ENCODE results near the gene GBE1.

The GBE1 gene

GRCh38 chr3:81728766-81729544 lies 32.5 kb downstream of the GBE1 start:
- Histone ChIP-seq H3K27ac (ENCODE audit: low read length) (no peak overlapping the region), H3K4me2 (ENCODE audit: low read depth, low read length) (no peak overlapping the region), H3K4me3 (ENCODE audit: low read length) (no peak overlapping the region), H3K9me3 (replicated peaks; ENCODE audit: insufficient read depth, low read length) (no peaks in the 10 kb centered on the region), H3F3A (ENCODE audit: insufficient read depth, low read length) (no peaks in the 10 kb centered on the region), H3K4me1 (ENCODE audit: low read length) (no peaks in the 10 kb centered on the region), H3K9me2 (replicated peaks; ENCODE audit: insufficient read depth, low read length) (no peaks in the 10 kb centered on the region), H3K79me2 (ENCODE audit: low read length) (no peaks in the 10 kb centered on the region), H4K20me1 (ENCODE audit: insufficient read depth, low read length) (no peaks in the 10 kb centered on the region), H3K36me3 (replicated peaks; ENCODE audit: insufficient read depth, low read length) (no peaks in the 10 kb centered on the region), H3K27me3 (replicated peaks; ENCODE audit: insufficient read depth, low read length) (no peaks in the 10 kb centered on the region), H2AFZ (ENCODE audit: low read length) (no peak overlapping the region), H3K9ac (ENCODE audit: low read length) (no peak overlapping the region)
- DNase-seq = no peak
- TF ChIP-seq CTCF (IDR thresholded peaks at IDR 0.05; ENCODE audit: low read length) = no peak
- TF ChIP-seq EZH2phosphoT487 (IDR thresholded peaks at IDR 0.05; ENCODE audit: low read length) = no peak
- TF ChIP-seq EZH2 (optimal IDR thresholded peaks at IDR 0.05; ENCODE audit: low read depth, low read length) = no peak

- no peak overlapping the region for H2AFZ ChIP-seq (ENCODE audit: low read length)
- no peak for TF ChIP-seq EZH2phosphoT487 (IDR thresholded peaks at IDR 0.05; ENCODE audit: low read length)
- no peak for TF ChIP-seq CTCF (IDR thresholded peaks at IDR 0.05; ENCODE audit: low read length)
- no peak for TF ChIP-seq EZH2 (optimal IDR thresholded peaks at IDR 0.05; ENCODE audit: low read depth, low read length)
- H3K9ac ChIP-seq (ENCODE audit: low read length) = no peak overlapping the region
- H3K79me2 ChIP-seq (ENCODE audit: low read length) = no peaks in the 10 kb centered on the region
- no peaks in the 10 kb centered on the region for H3F3A ChIP-seq (ENCODE audit: insufficient read depth, low read length)
- no peaks in the 10 kb centered on the region for H3K9me2 ChIP-seq (replicated peaks; ENCODE audit: insufficient read depth, low read length)
- H3K9me3 ChIP-seq (replicated peaks; ENCODE audit: insufficient read depth, low read length) = no peaks in the 10 kb centered on the region
- H3K4me2 ChIP-seq (ENCODE audit: low read depth, low read length) = no peak overlapping the region
- no peak overlapping the region for H3K4me3 ChIP-seq (ENCODE audit: low read length)
- H3K4me1 ChIP-seq (ENCODE audit: low read length) = no peaks in the 10 kb centered on the region
- H3K27ac ChIP-seq (ENCODE audit: low read length) = no peak overlapping the region
- H3K36me3 ChIP-seq (replicated peaks; ENCODE audit: insufficient read depth, low read length) = no peaks in the 10 kb centered on the region
- no peaks in the 10 kb centered on the region for H4K20me1 ChIP-seq (ENCODE audit: insufficient read depth, low read length)
- H3K27me3 ChIP-seq (replicated peaks; ENCODE audit: insufficient read depth, low read length) = no peaks in the 10 kb centered on the region
- DNase-seq = no peak
Measured at GRCh38 chr3:81726735-81727134, 34.7 kb downstream of the GBE1 start.

- Histone ChIP-seq H3K4me3 (ENCODE audit: low read length) (no peak overlapping the region), H4K20me1 (ENCODE audit: insufficient read depth, low read length) (no peaks in the 10 kb centered on the region), H3K27me3 (replicated peaks; ENCODE audit: insufficient read depth, low read length) (no peaks in the 10 kb centered on the region), H3F3A (ENCODE audit: insufficient read depth, low read length) (no peaks in the 10 kb centered on the region), H3K4me2 (ENCODE audit: low read depth, low read length) (no peak overlapping the region), H3K79me2 (ENCODE audit: low read length) (no peaks in the 10 kb centered on the region), H3K36me3 (replicated peaks; ENCODE audit: insufficient read depth, low read length) (no peaks in the 10 kb centered on the region), H3K9ac (ENCODE audit: low read length) (no peak overlapping the region), H2AFZ (ENCODE audit: low read length) (no peak overlapping the region), H3K9me3 (replicated peaks; ENCODE audit: insufficient read depth, low read length) (no peaks in the 10 kb centered on the region), H3K9me2 (replicated peaks; ENCODE audit: insufficient read depth, low read length) (no peaks in the 10 kb centered on the region), H3K27ac (ENCODE audit: low read length) (no peak overlapping the region), H3K4me1 (ENCODE audit: low read length) (no peaks in the 10 kb centered on the region)
- no peak for TF ChIP-seq EZH2phosphoT487 (IDR thresholded peaks at IDR 0.05; ENCODE audit: low read length)
- TF ChIP-seq EZH2 (optimal IDR thresholded peaks at IDR 0.05; ENCODE audit: low read depth, low read length) = no peak
- no peak for TF ChIP-seq CTCF (IDR thresholded peaks at IDR 0.05; ENCODE audit: low read length)
- no peak for DNase-seq
Measured at GRCh38 chr3:81726132-81726531, 35.3 kb downstream of the GBE1 start.

All from MM.1S (cell line).